ENCODE measurements around the gene C5. TPM values are rescaled to one million over a fixed set of nuclear protein-coding genes. Genes with fewer than 3 reads are reported as not detected.

The C5 gene
- total RNA-seq, 2 experiments from 2014 or later = 2.5 to 2.7 TPM

GRCh38 chr9:120904061-120904977, 145.8 kb downstream of the C5 start:
- Mint-ChIP-seq H3K4me1 (ENCODE audit: low read depth) (peaks cover 85% of the 10 kb centered on the region), H3K27me3 (no peaks in the 10 kb centered on the region), H3K4me3 (peak overlapping the region; percentile 20), H3K27ac (peak overlapping the region; percentile 91), H3K36me3 (peaks cover 74% of the 10 kb centered on the region), H3K9me3 (no peaks in the 10 kb centered on the region)
- intact Hi-C loops (cut with micrococcal nuclease) = no loop called here
- CTCF ChIA-PET = interaction anchor here (1.3 to 2.0 kb wide), 3 partner anchors 27 to 36 kb away, joined by 3 to 5 read pairs (median 4); no protein-coding TSS in a partner anchor
- peak; percentile 68 for DNase-seq
- POLR2A ChIA-PET = interaction anchor here (0.8 to 18.2 kb wide), 11 partner anchors 9 to 153 kb away, joined by 3 to 237 read pairs (median 4); partner anchors contain the start of genes FBXW2 and TRAF1

GRCh38 chr9:120902569-120903535, 147.2 kb downstream of the C5 start:
- no peak for DNase-seq
- peaks cover 72% of the 10 kb centered on the region for H3K36me3 Mint-ChIP-seq
- H3K27ac Mint-ChIP-seq = peak overlapping the region; percentile 91

More at GRCh38 chr9:120902569-120903535, 147.2 kb downstream of the C5 start:
- H3K4me3 Mint-ChIP-seq = no peak overlapping the region
- H3K9me3 Mint-ChIP-seq = no peaks in the 10 kb centered on the region
- intact Hi-C loops (cut with micrococcal nuclease) = no loop called here
- ChIA-PET POLR2A (interaction anchor here (0.6 to 18.2 kb wide), 12 partner anchors 8 to 110 kb away, joined by 3 to 237 read pairs (median 3); partner anchors contain the start of genes FBXW2 and TRAF1), CTCF (interaction anchor here (0.9 to 2.0 kb wide), 4 partner anchors 23 to 34 kb away, joined by 3 to 8 read pairs (median 4); no protein-coding TSS in a partner anchor)
- no peaks in the 10 kb centered on the region for H3K27me3 Mint-ChIP-seq
- H3K4me1 Mint-ChIP-seq (ENCODE audit: low read depth) = peaks cover 89% of the 10 kb centered on the region

Other genes starting within 250 kb of the C5 start
- gene PSMD5, start 207.4 kb downstream of the C5 start, total RNA-seq = 10 to 100 TPM; 69.7 to 71.0 TPM
- gene PHF19, start 173.1 kb downstream of the C5 start, total RNA-seq = 100 to 1,000 TPM; 183 to 189 TPM
- gene TRAF1, start 123.5 kb downstream of the C5 start, total RNA-seq = 100 to 1,000 TPM; 124 TPM
- 10 to 100 TPM; 60.0 to 65.1 TPM for gene CNTRL, start 24.7 kb upstream of the C5 start, total RNA-seq
- gene RAB14, start 151.6 kb upstream of the C5 start, total RNA-seq = 10 to 100 TPM; 58.2 to 58.5 TPM
- 1 to 10 TPM; 2.6 to 2.9 TPM for gene GSN, start 217.9 kb upstream of the C5 start, total RNA-seq